ENCODE data around the gene MAP1LC3B.

MAP1LC3B gene

DNA sequence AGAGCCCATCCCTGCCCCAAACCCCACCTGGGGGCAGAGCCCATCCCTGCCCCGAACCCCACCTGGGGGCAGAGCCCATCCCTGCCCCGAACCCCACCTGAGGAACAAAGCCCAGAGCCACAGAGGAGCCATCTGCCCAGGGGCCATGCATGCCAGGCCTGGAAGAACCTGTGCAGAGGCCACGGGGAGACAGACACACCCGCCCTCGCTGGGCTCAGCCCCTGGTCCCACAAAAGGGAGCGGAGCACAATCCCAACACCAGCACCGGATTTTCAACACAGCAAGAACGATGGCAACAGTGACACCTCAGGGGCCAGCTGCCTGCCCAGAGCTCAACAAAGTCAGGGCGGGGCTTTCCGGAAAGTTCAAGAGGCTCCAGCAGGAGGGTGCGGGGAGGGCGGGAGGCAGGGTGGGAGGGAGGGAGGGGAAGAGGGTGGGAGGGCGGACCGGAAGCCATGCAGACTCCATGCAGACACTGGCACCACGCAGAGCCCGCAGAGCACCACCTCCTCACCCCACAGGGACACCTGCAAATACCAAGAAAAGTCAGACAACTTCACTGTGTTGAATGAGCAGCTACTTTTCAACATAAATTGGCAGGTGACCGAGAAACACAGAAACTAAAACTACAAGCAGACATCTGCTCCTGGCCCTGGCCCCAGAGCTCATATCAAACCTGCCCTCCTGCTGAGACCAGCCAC lies 47.1 kb upstream of the MAP1LC3B start:
- TF ChIP-seq RAD21 (IDR thresholded peaks at IDR 0.05; ENCODE audit: low read depth) = no peak
- TF ChIP-seq CEBPB (IDR thresholded peaks at IDR 0.05) = no peak
- no peak for TF ChIP-seq REST (IDR thresholded peaks at IDR 0.05; ENCODE audit: low read depth)
- no peak for TF ChIP-seq YY1 (IDR thresholded peaks at IDR 0.05; ENCODE audit: low read depth)
- TF ChIP-seq, protein P1, sequence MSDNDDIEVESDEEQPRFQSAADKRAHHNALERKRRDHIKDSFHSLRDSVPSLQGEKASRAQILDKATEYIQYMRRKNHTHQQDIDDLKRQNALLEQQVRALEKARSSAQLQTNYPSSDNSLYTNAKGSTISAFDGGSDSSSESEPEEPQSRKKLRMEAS (IDR thresholded peaks at IDR 0.05) = peak; percentile 49; the same call in 1 of the 2 replicates

DNA sequence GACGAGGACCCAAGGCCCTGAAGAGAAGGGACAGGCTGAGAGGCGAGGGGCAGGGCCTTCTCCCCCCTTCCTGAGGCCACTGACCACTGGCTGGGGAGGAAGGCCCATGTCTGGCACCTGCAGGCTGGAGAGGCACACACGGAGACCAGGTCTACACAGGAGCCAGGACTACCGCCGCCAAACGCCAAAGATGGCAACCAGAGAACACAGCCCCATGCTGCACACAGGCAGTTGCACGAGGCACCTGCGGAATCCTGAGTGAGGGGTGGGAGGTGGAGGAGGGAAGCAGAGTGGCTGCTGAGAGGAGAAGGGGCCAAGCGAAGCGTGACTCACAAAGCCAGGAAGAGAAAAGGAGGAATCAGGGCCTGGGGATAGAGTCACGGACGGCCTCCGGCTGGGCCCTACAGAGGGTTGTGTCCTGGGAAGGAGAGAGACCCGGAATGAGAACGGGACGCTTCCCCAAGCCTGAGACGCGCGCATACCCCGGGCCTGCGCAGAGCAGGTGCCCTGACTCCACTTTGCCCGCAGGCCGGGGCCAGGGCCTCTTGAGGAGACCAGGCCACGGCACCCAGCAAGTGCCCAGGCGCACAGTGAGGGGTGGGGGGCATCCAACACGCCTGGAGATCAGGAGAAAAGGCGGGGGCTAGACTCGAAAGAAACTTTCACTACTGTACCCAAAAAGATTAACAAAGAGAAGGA lies 46.3 kb upstream of the MAP1LC3B start:
- TF ChIP-seq EGR1 (IDR thresholded peaks at IDR 0.05) (no peak), NFIC (IDR thresholded peaks at IDR 0.05) (no peak), FOXM1 (IDR thresholded peaks at IDR 0.05; ENCODE audit: borderline replicate concordance, low read depth) (no peak), YY1 (IDR thresholded peaks at IDR 0.05; ENCODE audit: low read depth) (no peak), TAF1 (IDR thresholded peaks at IDR 0.05; ENCODE audit: low read depth) (no peak), EP300 (IDR thresholded peaks at IDR 0.05; ENCODE audit: borderline replicate concordance) (no peak)

DNA sequence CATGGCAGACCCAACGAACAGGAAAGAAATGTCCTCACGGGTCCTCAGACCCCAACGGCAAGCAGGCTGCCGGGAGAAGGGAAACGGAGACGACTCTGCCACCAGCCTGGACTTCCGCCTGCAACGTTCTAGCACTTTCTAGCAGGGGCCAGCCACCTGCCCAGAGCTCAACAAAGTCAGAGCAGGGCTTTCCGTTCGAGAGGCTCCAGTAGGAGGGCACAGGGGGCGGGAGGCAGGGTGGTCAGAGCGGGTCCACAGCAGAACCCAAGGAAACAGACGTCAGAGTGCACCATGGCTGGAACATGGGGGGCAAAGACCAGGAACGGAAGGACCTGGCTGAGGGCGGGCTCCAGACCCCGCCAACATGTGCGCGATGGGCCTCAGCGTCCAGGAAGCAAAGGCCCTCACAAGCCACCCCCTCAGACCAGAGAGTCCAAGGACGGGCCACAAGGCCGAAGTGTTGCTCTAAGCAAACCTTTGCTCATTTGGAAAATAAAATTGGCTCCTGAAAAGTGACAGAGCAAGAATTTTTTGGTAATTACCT lies 45.5 kb upstream of the MAP1LC3B start:
- TF ChIP-seq TEAD4 (IDR thresholded peaks at IDR 0.05) = no peak
- no peak for TF ChIP-seq NFIC (IDR thresholded peaks at IDR 0.05)
- TF ChIP-seq ZBTB7A (IDR thresholded peaks at IDR 0.05; ENCODE audit: low read depth) = no peak
- TF ChIP-seq YY1 (IDR thresholded peaks at IDR 0.05; ENCODE audit: low read depth) = no peak
- no peak for TF ChIP-seq CREB1 (IDR thresholded peaks at IDR 0.05; ENCODE audit: low read depth)
- TF ChIP-seq REST (IDR thresholded peaks at IDR 0.05; ENCODE audit: low read depth) = no peak
- TF ChIP-seq EGR1 (IDR thresholded peaks at IDR 0.05) = no peak
- TF ChIP-seq FOXM1 (IDR thresholded peaks at IDR 0.05; ENCODE audit: borderline replicate concordance, low read depth) = no peak
- TF ChIP-seq, protein P1 (IDR thresholded peaks at IDR 0.05) = no peak
- no peak for TF ChIP-seq CEBPB (IDR thresholded peaks at IDR 0.05)
- TF ChIP-seq TCF12 (IDR thresholded peaks at IDR 0.05; ENCODE audit: low read depth) = no peak
- TF ChIP-seq EP300 (IDR thresholded peaks at IDR 0.05; ENCODE audit: borderline replicate concordance) = no peak
- no peak for TF ChIP-seq USF1 (IDR thresholded peaks at IDR 0.05)
- no peak for TF ChIP-seq RAD21 (IDR thresholded peaks at IDR 0.05; ENCODE audit: low read depth)
- TF ChIP-seq TAF1 (IDR thresholded peaks at IDR 0.05; ENCODE audit: low read depth) = no peak

DNA sequence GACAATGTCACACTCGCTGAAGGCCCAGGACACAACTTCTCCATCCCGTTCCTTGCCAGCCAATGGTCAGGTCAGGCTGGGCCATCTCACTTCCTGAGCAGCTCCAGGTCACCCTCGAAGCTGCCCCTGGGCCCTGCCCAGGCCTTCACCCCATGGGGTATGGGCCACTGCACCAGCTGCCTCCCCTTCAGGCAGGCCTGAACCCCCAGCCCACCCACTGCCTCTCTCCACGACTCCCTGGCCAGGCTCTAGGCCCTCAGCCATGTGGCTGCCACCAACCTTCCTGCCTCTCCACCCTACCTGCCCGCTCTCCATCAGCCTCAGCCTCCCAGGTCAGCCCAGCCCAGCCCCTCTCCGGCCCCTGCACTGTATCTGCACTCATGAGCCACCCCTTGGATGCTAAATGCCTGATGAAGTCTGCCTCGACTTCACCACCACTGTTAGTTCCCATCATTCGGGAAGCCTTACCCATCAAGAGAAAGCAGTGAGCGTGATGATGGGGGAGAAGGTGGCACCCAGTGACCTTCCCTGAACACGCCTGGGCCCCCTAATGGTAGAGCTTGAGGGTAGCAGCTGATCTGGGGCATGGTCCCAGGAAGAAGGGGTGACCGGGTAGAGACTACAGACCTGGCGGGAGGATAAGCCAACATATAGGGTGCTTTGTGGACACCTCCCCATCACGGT lies 44.1 kb upstream of the MAP1LC3B start:
- no peak for TF ChIP-seq CEBPB (IDR thresholded peaks at IDR 0.05)
- TF ChIP-seq, protein P1 (IDR thresholded peaks at IDR 0.05) = no peak
- no peak for TF ChIP-seq ZBTB7A (IDR thresholded peaks at IDR 0.05; ENCODE audit: low read depth)
- no peak for TF ChIP-seq USF1 (IDR thresholded peaks at IDR 0.05)
- TF ChIP-seq EGR1 (IDR thresholded peaks at IDR 0.05) = no peak
- no peak for TF ChIP-seq REST (IDR thresholded peaks at IDR 0.05; ENCODE audit: low read depth)
- no peak for TF ChIP-seq EP300 (IDR thresholded peaks at IDR 0.05; ENCODE audit: borderline replicate concordance)
- TF ChIP-seq TAF1 (IDR thresholded peaks at IDR 0.05; ENCODE audit: low read depth) = no peak
- no peak for TF ChIP-seq NFIC (IDR thresholded peaks at IDR 0.05)
- TF ChIP-seq CREB1 (IDR thresholded peaks at IDR 0.05; ENCODE audit: low read depth) = no peak
- TF ChIP-seq RAD21 (IDR thresholded peaks at IDR 0.05; ENCODE audit: low read depth) = no peak
- no peak for TF ChIP-seq TEAD4 (IDR thresholded peaks at IDR 0.05)

All from Ishikawa (cell line).